Effector CD4-positive, alpha-beta T cell (primary cell): ENCODE measurements around the gene SLC22A31.

Experiments used
- DNase-seq: peaks from one replicate; pipeline ENCODE4 v3.0.0-alpha.2; 2020

The SLC22A31 gene

DNA sequence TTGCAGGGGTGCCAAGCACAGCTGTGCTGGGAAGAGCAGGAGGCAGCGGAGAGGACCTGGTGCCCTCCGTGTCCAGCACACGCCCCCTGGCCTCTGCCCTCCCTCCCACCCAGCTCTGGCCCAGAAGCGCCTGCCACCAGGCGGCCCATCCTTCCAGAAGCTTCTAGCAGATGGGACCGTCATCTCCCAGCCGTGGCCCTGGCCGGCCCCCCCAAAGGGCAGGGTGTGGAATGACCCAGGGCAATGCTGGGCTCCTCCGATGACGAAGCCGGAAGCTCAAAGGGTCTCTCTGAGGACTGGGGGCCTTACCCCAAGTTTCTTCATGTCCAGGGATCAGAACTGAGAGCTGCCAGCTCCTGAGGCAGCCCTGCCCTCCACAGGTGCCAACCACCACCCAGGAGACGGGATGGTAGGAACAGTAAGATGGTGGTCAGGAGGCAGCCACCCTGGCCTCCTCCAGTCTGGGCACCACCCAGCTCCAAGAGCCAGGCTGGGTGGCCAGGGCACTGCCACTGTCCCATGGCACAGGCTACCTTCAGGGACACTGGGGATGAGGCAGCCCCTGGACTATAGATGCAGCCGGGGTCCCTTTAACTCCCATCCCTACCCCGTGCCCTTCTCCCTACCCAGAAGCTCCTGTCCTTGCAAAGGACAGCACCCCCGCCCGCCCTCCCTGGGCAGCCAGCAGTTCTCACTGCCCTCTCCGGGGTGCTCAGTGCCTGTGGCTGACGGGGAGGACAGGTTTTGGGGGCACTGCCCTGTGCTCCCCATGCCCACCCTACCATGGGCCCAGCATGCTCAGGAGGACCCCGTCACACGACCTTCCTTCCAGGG, 35.3 kb downstream of the SLC22A31 start:
- DNase-seq = no peak

GRCh38 chr16:89164436-89164835, 35.9 kb downstream of the SLC22A31 start:
- no peak for DNase-seq

DNA sequence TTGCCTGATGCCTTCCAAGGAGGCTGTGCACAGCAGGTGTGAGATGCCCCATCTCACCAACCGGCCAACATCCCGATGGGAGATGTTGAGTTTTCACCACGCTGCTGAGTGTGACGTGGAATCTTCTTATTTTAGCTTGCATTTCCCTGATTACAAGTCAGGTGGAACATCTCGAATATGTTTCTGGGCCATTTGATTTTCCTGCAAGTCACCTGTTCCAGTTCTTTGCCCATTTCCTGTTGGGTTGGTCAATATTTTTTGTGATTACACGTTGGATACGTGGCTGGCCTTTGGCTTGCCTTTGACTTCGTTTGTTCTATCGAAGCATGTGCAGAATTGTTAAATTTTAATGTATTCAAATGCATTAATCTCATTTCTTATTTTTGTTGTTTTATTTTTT, 37.0 kb downstream of the SLC22A31 start:
- no peak for DNase-seq

DNA sequence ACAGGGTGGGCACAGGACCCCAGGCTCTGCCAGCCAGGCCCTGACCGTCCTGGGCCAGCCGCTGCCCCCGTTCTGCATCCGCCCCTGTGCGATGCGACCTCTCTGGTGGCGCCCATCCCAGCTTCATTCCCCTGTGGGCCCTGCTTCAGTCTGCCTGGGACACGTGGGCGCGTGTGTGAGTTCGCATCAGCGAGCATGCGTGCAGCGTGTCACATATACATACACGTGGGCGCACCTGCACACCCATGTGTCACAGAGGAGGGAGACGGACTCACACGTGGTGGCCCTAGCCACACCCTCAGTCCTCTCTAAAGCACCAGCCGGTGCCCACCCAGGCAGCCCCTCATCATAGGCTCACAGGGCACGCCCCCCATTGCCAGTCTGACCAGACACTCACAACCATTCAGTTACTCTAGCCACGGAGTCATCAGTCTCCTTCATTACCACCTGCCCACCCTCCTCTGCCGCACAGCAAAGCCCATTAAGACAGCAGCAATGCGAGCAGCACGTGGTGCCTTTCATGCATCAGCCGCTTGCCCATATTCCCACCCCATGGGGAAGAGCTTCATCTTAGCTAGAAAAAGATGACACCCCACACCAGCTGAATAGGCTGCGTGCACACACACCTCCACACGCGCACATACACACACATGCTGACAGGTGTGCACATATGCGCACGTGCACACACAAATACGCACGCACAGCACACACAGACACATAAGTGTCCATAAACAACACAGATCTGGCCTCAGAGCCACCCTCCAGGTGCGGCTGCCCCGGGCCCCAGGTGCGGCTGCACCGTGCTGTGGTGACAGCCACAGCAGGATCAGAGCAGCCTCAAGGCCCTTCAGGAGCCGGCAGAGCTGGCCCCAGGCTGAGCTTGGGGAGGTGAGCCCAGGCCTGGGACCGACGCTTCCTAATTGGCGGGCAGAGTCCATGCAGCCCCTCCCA, 38.3 kb downstream of the SLC22A31 start:
- DNase-seq = no peak

DNA sequence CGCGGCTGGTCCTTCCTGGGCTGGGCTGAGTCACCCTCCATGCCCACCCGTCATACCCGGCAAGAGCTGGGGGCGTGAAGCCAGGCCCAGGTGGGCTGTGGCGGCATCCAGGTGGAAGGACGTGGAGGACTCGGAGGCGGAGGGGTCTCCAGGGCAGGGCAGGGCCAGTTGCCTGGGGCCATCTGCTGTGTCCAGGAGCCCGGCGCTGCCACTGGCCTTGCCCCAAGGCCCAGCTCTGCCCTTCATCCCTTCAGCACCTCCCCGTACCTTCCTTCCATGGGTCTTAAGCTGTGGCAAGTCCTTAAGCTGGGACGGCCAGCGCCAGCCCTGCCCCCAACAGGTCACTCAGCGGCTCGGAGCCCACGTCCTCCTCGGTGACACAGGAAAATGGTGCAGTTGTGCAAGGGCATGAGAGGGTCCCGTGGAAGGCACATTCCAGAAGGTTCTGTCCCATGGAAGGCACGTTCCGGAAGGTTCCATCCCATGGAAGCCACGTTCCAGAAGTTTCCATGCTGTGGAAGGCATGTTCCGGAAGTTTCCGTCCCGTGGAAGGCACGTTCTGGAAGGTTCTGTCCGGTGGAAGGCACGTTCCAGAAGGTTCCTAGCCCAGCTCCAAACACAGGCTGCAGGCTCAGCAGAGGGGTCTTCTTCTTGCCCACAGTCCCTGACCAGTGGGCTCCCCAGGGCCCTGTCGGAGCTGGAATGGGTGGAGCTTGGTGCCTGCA, 39.2 kb downstream of the SLC22A31 start:
- no peak for DNase-seq

DNA sequence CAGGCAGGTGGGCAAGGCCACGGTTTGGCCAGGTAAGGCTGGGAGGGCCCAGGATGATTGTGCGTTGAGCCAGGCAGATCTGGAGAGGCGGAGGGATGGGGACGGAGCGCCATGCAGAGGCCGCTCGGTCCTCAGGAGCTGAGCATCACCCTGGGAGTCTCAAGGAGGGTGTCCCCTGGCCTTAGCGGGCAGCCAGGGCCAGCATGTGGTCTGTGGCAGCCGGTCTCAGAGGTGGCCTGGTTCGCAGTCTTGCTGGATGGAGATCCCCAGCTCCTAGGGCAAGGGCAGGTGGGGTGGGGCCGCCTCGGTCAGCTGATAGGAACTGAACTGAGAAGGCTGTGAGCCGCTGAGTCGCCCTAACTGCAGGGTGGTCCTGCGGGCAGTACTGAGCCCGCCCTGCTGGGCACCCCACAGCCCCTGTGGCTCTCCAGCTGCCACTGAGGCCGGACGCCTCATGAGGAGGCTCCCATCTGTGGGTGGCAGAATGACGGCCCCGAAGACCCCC, 40.4 kb downstream of the SLC22A31 start:
- DNase-seq = no peak

DNA sequence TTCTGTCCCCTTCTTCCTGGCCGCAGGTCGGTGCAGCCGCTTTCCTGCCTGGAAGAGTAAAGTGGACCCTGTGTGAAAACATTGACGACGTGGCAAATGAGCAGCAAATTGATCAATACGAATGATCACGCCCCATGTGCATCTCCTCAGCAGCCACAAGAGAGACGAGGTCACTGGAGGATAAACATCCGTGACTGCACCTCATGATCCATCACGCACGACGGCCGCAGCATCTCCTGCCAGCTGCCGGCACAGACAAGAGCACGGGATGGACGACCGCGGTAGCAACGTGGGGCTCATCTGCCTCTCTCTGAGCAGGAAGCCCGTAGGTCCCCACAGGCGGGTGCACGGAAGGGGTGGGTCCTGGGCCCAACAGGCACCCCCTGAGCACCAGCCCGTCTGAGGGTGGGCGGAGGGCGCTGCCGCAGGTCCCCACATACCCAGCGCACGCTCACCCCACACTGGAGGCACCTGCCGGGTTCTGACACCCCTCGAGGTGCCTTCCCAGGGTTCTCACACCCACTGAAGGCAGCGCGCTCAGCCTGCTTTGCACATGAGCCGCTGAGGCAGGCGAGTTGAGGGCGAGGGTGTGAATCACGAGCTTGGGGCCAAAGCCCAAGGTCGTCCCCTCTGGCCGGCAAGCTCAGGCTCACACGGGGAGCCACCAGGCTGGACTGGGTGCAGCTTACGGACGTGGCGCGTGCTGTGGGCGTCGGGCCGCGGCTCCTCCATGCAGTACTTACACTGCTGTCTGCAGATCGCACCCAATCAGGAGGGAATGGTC, 41.1 kb downstream of the SLC22A31 start:
- no peak for DNase-seq

- DNase-seq = no peak
These were observed 42.6 kb downstream of the SLC22A31 start for GRCh38 chr16:89157778-89158177.

DNA sequence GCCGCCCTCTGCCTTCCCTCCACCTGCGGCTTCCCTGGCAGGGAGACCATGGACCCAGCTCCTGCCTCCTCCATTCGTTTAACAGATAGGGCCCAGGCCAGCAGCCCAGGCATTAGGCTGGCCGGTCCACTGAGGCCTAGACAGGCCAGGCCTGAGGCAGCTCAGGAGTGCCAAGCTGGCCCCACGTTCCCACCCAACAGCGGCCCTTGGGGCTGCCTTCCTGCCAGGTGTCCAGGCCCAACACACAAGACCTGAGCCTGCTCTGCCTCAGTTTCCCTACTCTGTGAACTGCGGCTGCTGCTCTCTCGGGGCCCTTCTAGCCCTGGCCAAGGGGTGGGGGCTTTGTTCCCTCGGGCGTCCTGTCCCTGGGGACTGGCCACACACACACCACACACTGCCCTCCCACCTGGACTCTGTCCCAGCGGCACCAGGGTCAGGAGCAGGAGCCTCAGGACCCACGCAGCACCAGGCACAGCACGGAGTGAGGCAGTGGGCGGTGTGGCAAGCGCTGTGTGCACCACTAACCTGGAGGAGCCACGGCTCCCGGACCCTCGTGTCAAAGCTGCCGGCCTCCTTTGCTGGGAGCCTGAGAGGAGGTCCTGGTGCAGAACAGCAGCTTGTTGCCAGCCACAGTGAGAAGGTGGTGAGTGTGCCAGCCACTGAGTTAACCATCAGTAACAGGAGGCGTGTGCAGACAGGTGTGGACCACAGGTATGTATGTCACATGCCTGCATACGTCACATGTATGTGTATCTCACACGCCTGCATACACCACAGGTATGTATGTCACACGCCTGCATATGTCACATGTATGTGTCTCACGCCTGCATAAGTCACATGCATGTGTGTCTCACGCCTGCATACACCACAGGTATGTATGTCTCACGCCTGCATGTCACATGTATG, 43.3 kb downstream of the SLC22A31 start:
- DNase-seq = no peak

GRCh38 chr16:89155851-89156739, 44.2 kb downstream of the SLC22A31 start:
- no peak for DNase-seq

GRCh38 chr16:89155184-89155679, 45.1 kb downstream of the SLC22A31 start:
- DNase-seq = no peak

DNA sequence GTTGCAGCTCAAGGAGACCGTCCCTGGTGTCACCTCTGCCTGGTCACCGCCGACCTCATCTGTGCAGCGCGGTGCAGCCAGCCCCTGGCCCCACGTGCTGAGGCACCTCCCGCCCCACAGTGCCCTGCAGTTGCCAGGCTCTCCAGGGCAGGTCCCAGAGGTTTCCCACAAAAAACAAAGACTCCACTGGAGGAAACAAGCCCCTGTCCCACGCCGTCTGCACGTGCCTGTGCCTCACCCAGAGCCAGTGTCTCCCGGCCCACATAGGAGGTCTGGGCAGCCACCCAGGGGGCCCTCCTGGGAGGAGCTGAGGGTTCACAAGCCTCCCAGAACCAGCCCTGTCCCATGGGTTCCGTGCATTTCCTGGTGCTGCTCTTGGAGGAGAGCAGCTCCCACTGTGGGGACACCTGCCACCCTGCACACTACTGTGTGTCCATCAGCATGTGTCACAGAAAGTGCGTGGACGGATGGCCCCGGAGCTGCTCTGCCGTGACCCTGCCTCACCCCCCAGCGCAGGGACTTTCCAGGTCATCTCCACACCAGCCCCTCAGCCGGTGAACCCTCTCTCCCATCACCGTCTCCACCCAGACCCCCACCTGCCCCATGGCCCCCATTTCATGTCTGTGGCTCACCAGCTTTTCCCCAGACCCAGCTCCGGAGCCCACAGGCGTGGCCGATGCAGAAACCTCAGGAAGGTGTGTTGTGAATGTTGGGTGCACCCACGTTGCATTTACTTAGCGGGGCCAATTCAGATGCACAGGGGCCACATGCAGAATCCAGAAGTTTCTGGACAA, 45.8 kb downstream of the SLC22A31 start:
- DNase-seq = no peak

DNA sequence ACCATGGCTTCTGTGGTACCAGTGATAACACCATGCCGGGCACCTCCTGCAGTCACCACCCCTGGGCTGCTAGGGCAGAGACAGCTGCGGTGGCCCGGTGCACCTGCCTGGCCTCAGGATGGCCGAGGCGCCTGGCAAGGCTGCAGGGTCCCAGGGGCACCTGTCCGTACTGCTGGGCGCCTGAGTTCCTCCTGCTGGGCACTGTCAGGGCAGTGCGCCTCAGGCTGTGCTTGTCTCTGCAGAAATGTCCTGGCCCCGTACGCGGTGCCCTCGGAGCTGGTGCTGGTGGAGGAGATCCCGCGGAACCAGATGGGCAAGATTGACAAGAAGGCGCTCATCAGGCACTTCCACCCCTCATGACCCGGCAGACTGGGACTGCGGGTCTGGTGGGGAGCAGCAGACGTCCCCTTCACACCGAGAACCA, 46.5 kb downstream of the SLC22A31 start:
- DNase-seq = no peak

DNA sequence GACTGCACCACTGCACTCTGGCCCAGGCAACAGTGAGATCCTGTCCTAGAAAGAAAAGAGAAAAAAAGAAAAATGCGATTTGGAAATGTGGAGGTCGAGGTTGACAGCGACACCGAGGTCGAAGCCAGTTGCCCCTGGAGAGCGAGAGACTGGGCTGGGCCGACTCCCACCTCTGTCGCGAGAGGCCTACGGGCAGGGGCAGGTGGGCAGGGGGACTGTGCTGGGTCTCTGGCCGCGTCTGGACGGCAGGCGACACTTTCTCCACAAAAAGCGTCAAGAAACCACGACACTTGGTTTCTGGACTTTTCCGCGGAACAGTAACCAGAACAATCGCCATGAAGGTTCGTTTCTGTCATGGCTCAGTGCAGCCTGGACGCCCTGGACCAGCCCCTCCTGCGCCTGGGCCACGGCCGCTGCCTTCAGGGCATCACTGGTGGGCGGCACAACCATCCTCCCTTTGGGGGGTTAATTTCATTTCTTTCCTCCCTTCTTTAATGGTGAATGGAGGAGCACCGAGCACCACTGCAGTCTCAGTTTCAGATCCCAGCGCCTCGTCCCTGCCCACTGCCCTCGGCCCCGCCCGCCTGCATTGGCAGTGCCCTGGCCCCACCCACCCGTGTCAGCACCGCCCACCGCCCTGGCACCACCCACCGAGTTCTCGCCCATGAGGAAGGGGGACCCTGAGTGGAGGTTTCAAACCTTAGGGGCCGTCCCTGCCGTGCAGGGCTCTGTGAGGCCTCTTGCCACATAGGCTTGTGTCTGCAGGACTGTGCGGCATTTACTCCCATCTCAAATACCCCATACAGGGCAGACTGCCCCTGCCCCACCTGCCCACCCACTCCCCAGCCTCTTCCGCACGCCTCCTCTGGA, 47.3 kb downstream of the SLC22A31 start:
- no peak for DNase-seq

DNA sequence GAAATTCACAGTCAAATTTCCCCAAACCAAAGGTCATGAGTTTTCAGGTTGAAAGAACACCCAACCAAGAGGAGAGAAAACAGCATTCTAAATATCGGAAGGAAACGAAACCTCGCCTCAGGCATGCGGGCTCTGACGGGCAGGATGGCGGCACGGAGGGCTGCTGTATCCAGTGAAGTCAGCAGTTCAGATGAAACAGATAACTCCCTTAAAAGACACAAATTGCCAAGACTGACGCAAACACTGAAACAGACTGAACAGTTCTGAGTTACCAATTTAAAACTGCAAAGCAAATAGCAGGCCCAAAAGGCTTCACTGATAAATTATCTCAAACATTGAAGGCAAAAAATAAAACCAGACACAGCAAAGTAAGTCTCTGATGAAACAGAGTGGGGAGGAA, 49.4 kb downstream of the SLC22A31 start:
- DNase-seq = no peak

GRCh38 chr16:89150090-89150835, 50.1 kb downstream of the SLC22A31 start:
- no peak for DNase-seq

DNA sequence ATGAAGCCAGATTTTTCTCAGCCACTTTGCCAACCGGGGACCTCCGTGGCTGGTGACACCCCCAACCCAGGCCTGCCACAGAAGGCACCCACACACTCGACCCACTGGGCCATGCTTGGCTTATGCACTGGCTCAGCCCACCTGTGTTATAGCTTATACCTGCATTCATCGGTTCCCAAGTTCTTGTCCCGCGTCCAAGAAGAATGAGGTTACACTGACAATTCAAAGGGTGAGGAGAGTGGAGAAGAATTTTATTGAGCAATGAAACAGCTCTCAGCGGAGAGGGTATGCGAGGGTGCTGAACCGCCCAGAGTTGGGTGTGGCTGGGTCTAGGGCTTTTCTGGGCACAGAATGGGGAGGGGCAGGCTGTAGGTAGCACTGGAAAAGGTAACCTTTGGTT, 51.0 kb downstream of the SLC22A31 start:
- no peak for DNase-seq
